Left forelimb (tissue), 1 donor: ENCODE data around the gene DAD1.
"Not testable (repeated sequence)": the region's sequence is repeated elsewhere in the genome, so short reads cannot be mapped to it uniquely, and the experiment has no call there.

Experiments
- DNase-seq: peaks from one replicate; pipeline ENCODE4 v3.0.0-alpha.2; 2018; ENCODE audit warnings: low spot score

Gene DAD1

DNA sequence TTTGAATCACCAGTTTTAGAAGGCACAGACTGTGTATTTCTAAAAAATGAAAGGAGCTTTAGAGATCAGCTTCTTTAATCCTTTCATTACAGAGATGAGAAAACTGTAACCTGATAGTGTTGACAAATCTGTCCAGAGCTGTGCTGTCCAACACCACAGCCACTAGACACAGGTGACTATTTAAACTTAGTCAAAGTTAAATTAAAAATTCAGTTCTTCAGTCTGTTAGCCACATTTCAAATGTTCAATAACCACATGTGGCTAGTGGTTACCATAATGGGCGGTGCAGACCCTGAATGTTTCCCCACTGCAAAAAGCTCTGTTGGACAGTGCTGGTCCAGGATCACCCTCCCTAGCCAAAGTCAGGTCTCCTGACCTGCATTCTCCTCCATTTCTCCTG is 21.6 kb downstream of the DAD1 start:
- no peak for DNase-seq

DNA sequence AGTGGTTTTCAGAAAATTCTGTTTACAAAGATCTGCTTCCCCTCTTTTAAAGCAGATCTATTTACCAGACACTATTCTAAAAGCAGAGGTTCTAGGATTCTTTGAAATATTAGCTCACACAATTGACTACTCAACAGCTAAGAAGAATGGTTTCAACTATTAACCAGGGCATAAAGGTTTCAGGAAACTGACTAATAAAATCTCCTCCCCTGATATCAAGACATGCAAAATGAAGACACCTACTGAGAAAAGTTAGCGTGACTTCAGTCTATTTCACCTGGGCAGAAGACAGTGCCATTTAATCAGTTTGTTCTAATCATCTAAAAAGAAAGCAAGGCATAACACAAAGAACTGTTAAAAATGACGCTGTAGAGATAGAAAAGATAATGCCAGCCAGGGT is 22.2 kb downstream of the DAD1 start:
- no peak for DNase-seq

DNA sequence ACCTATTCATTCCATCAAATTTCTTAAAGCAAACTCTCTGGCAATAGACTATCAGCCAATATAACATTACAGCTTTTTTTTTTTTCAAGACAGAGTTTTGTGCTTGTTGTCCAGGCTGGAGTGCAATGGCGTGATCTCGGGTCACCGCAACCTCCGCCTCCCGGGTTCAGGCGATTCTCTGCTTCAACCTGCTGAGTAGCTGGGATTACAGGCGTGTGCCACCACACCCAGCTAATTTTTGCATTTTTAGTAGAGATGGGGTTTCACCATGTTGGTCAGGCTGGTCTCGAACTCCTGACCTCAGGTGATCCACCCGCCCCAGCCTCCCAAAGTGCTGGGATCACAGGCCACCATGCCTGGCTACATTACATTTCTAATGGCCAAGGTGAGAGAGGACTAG is 22.8 kb downstream of the DAD1 start:
- not testable (repeated sequence) for DNase-seq

DNA sequence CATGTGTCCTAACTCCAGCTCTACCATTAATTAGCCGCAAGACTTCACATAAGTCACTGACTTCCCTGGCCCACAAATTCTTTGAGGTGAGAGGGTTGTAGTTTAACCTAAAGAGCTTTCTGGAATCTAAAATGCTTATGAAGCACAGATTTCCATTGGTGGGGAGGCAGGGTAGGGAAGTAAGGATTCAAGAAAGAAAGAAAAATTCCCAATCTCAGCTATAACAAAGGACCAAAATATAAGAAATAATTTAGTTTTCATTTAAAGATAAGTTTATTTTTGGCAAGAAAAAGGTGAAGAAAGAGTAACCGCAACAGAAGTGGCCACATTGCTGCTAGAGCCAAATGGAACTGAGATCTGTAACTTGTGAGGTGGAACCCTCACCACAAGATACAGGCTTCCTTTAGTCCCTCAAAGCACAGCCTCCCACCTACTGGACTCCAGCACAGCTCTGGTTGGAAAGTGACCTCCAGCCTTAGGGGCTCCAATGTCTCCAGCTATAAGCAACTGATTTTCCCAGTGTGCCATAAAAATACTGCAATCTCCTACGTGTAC is 23.6 kb downstream of the DAD1 start:
- no peak for DNase-seq

DNA sequence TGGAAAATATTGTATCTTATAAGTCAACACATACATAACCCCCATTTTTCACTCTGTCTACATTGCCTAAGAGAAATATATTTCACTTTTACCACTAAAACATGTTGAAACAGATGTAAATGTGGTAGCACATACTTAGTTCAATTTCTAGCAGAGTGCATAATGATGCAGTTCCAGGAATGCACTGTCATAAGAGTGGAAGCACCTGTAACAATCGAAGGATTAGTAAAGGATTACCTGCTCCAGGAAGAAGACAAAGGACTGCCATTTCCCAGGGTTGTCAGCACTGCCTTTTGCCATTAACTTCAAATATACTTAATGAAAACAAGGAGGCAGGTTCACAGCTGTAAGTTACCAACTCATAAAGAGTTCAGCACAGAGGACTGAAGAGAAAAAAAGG is 24.6 kb downstream of the DAD1 start:
- DNase-seq: no peak

DNA sequence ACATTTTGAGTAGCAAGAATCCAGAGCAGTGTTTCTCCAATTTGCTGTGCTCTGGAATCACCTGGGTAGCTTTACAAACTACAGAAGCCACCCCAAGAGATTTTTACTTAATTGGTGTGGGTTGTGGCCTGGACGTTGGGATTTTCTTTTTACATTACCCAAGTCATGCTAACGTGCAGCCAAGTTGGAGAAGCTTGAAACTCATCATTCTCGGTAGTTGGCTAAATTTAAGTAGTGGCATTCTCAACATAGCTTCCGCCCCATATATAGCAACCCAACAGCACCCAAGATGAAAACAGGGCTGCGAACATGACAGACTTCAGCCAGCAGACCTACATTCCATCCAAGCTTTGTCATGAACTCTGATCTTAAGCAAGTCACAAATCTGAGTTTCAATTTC is 25.0 kb downstream of the DAD1 start:
- DNase-seq: no peak

DNA sequence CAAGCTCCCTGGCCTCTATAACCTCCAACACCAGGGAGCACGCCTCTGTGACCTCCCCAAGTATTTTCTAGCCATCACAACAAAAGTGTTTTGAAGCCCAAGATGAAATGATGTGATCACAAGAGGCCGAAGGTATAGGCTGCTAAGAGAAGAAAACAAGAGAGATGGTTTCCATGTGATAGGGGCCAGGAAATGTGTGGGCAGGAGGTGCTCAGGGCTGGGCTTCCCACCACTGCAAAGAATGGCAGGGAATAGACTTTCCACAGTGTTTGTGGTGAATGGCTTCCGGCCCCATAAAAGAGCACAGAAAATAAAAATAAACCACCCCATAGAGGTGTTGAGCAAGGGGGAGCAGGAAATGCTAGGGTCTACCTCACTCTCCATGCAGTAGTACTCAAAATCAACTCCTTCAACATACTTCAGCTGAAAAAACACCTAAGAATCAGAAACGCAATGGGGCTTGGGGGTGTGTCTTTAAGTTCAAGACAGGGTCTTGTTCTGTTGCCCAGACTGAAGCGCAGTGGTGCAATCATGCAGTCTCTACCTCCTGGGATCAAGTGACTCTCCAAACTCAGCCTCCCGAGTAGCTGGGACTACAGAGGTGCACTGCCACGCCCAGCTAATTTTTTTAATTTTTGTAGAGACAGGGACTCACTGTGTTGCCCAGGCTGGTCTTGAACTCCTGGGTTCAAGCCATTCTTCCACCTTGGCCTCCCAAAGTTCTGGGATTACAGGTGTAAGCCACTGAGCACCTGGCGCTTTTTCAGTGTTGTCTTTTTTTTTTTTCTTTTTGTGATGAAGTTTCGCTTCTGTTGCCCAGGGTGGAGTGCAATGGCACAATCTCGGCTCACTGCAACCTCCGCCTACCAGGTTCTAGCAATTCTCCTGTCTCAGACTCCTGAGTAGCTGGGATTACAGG is 27.1 kb downstream of the DAD1 start:
- no peak for DNase-seq

DNA sequence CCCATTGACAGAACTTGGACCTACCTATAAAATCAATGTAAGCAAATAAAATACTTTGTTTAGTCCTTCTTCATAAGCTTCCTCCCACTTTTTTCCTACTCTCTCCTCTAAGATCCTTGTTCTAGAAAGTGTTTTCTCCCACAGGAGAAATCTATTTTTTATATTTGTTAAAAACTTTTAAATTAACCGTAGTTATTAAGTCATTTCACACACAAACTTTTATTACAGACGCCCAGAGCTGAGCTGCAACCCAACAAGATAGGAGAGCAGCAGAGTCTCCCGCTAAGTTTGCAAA is 27.7 kb downstream of the DAD1 start:
- no peak for DNase-seq

DNA sequence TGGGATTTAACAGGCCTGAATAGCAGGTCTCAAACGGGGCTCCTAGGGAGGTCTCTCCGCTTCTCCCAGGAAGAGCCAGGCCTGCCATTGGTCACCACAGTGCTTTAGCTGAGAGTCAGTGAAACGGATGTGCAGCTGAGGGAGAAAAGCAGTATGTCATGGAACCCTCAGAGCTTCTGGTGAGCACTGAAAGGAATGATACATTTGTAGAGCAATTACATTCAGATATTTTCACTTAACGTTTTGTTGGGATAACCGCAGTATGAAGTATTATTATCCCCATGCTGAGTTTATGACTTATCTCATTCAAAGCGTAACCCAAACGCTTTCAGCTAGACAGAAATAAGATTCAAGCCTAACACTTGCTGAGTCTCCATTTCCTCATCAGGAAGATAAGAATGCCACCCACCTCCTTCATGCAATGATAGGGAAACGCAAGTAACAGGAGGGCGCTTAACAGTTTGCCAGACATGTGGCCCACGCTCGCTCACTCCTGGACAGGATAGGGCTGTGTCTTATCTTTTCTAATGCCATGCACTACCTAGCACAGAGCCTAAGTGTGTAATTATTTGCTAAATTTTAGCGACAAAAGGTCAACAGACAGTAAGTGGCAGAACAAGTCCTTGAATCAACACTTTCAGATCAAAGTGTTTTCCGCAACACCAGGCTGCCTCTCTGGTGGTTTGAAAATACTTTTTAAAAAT is 28.2 kb downstream of the DAD1 start:
- DNase-seq: no peak

DNA sequence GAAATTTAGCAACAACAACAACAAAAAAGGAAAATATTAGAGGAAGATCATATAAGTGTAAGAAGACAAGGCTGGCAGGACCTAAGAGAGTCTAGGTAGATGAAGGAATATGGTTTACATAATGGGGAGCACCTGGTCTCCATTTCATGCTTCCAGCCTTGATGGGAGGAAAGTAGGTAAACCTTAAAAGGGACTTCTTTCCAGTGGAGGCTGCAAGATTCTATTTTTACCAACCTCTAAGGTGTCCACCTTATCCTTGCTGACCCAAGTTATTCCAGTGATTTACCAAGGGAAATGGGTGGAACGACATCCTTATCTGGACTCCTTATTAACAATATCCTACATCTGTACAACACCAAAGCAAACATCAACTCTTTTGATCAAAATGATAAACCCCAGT is 30.0 kb downstream of the DAD1 start:
- no peak for DNase-seq

DNA sequence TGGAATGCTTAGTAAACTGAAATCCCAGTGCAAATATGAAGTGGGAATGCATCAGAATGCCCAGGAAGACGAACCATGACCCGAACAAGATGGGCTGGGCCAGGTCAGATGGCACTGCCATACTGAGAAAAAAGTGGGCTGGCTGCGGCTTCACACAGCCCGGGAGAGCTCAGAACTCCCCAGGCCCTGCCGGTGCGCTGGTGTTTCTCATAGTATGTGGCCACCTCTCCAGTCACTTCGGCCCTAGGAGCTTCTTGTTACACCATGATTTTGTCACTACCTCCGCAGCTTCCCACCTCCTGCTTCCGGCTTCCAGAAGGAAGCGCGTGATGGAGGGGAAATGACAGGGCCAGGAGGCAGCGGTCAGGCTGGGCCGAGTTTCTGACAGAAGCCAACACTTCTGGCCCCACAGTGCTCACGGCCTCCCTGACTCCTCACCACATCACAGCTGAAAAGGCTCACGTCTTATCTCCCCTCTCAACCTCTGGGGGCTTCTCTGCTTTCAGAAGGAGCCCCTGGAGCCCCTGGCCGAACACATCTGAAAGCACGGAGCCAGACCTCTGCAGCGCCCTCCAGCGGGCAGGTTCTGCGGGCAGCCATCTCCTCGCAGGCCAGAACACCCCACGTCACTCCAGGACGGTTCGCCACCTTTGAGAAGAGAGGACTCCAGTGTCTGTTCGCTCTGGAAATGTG is 30.7 kb downstream of the DAD1 start:
- DNase-seq: no peak

DNA sequence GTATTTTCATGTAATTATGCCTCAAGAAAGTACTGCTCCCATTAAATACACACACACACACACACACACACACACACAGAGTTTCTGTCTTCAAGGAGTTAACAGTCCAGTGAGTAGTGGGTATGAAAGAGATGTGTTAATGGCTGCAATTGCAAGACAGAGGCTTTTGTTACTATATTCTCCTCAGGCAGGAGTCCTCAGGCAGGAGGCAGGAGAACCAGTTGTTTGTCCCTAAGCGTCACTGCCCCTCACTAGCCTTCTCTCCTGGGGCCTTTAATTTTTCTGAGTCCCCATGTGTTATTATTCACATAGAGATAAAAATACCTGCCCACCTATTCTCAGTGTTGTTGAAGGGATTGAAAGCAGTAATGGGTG is 31.2 kb downstream of the DAD1 start:
- DNase-seq: no peak

DNA sequence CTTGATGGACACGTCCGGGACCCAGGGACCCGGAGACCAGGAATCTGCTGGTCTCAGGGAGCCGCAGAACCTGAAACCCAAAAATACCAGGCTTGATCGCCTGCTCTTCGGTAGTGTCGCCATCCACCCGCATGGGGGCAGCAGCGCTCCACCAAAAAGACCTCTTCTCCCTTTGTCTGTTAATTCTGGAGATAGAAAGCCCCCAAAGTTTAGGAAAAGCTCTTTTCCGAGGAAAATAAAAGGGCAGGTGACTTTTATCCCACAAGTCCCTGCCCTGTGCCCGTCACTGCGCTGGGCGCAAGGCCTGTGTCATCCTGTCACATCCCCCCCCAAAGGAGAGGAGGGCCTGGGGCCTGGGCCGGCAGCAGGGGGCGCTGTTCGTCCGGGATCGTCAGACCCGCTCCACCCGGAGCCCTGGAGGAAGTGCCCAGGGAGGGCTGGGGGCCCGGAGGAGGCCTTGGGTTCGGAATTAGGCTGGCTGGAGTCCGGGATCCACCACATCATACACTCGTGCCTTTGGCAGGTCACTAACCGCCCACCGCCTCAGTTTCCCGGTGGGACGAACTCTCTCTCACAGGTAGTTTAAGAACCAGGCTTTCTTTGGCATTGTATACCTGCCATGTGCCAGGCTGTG is 31.9 kb downstream of the DAD1 start:
- peak; percentile 90 for DNase-seq

DNA sequence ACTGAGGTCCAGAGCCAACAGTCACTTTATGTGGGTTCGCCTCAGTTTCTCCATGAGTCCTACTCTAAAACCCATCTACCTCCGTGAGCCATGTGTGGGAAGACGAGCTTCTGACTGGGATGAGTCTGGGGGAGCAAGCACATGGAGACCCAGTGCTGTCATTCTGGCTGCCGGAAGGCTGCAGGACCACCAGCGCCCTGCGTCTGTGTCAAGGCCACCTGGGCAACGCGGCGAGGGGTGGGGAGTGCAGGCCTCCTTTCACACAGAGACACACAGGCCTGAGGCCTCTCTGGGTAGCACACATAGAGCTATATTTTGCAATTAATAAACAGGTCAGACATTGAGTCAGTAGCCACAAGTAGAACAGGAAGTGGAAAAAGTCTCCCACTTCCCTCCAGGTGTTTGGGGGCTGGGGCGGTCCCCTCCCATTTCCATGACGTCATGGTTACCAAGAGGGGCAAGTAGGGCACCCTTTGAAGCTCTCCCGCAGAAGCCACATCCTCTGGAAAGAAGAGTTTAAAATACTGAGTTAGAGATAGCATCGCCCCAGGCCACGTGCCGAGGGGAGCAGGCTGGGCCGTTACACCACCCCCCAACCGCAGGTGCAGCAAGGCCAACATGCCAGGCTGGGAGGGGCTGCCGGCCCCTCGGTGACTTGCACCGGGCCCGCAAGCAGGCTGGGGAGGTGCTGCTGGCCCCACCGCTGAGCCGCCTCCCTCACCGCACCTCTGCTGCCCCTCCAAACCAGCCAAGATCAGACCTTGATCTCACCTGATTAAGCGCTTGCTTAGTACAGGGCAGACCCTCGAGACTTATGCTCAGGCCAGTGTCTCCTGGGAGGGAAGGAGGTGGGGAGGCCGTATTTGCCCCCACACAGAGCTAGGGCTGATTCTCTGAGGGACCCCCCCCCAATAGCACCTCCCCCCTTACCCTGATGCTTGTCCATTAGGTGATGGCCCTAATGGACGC is 32.7 kb downstream of the DAD1 start:
- DNase-seq: no peak

DNA sequence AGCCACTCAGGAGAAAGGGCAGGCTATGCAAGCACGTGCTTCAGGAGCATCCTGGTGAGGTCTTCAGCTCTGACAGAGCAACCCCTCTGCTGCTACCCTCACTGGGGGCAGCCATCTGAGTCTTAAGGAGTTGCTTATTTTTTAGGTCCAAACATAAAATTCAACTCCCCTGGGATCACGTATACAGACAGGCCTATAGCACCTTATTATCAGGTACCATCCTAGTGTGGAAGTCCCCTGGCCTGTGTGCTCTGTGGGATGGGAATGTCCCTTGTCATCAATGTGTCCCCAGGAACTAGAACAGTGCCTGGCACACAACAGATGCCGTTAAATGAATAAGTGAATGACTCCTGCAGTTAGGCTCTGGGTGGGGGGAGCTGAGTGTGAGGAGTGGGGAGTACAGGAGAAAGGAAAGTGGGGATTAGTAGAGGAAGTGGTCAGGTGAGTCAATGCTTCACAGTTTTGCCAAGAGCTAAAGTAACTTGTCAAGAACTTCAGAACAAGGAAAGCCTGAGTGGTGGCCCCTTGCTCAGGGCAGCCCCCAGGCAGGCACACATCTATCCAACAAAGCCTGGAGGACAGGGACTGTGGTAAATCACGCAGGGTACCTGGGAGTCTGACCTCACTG is 33.5 kb downstream of the DAD1 start:
- DNase-seq: no peak

DNA sequence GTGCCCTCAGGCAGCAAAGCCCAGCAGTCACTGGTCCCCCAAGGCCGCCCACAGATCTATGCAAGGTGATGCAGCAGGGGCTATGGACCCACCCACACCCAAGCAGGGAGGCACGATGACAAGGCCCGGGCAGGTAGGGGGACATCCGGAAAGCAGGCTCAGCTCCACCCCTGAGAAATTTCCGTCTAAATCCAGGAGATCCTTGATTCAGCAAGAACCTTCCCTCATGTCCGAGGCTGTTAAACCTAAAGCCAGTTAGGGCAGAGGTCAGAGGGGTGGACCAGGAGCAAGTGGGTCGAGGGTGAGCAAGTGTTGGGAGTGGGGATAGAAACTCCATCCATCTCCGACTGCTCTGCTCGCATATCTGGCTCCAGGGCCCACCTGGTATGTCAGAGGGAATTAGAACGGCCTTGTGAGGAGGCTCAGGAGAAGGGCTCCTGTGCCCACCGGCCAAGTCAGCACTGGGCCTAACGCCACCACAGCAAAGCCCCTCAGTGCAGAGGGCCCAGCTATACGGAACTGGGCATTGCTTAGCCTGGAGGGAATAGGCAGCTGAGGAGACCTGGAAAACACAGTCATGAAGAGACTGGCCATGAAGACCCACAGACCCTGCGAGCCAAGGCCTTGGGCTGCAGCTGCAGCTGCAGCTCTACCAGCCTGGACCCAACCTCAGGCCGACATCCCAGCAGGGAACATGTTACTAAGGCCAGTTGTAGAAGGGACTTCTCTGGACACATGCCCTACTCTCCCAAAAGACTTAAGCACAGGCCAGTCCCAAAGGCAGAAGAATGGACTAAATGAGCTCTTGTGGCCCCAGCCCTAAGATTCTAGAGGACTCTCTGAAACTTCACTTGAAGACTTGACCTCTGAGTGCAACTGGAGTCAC is 34.3 kb downstream of the DAD1 start:
- DNase-seq: no peak

DNA sequence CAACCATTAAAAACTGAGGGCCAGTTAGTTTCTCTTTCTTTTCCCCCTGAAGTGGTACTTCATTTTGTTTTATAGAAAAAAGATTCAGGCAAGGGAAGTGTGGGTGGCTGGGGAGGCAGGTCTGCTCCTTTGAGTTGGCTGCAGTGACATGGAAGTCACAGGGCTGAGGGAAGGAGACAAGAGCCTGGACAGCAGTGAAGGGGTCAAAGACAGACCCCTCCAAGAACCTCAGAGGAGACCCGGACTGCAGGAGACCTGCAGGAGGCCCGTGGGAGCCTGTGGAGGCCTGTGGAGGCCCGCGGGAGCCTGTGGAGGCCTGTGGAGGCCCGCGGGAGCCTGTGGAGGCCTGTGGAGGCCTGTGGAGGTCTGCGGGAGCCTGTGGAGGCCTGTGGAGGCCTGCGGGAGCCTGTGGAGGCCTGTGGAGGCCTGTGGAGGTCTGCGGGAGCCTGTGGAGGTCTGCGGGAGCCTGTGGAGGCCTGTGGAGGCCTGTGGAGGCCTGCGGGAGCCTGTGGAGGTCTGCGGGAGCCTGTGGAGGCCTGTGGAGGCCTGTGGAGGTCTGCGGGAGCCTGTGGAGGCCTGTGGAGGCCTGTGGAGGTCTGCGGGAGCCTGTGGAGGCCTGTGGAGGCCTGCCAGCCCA is 35.0 kb downstream of the DAD1 start:
- not testable (repeated sequence) for DNase-seq

DNA sequence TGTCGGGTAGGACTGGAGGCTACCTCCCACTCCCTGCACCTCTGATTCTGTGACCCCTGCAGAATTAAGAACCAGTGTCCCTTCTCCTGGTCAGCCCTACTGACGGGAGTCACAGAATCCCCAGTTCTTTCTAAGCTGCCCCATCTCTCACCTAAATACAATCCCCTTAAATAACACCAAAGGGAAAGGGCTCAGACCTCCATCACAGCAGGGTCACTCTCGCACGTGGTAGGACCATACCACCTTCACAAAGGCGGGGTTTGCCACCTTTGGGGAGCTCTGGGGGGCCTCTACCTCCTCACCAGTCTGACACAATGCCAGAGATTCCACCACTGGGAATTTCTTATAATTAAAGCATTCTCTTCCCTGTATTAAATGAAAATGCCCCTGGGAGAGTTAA is 35.6 kb downstream of the DAD1 start:
- no peak for DNase-seq

DNA sequence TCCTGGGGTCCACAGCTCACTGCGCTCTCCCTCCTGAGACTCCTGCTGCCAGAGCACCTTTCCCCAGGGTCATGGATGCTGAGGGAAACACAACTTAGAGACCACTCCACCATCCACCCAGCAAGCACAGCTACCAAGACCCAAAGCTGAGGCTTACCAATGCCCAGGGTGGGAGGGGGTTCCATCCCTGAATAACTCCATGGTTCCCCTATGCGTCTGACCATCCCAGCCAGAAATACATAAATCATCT is 36.3 kb downstream of the DAD1 start:
- DNase-seq: no peak
